ENCODE data around the gene RPL39L.

DNA sequence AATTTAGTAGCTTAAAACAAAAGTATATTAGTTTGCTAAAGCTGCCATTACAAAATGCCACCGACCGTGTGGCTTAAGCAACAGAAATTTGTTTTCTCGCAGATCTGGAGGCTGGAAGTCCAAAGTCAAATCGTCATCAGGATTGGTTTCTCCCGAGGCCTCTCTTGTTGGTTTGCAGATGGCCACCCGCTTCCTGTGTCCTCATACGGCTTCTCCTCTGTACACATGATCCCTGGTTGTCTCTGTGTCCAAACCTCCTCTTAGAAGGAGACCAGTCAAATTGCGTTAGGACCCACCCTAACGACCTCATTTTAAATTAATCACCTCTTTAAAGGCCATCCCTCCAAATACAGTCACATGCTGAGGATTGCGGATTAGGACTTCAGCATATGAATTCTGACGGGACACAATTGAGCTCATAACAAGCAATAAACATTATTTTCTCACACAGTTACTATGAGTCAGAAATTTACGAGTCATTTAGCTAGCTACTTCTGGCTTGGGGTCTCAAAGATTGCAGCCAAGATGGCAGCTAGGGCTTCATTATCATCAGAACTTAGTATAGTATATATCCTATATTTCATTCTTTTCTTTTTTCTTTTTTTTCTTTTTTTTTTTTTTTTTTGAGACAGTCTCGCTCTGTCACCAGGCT lies 58.4 kb downstream of the RPL39L start:
- TF ChIP-seq, protein P1, sequence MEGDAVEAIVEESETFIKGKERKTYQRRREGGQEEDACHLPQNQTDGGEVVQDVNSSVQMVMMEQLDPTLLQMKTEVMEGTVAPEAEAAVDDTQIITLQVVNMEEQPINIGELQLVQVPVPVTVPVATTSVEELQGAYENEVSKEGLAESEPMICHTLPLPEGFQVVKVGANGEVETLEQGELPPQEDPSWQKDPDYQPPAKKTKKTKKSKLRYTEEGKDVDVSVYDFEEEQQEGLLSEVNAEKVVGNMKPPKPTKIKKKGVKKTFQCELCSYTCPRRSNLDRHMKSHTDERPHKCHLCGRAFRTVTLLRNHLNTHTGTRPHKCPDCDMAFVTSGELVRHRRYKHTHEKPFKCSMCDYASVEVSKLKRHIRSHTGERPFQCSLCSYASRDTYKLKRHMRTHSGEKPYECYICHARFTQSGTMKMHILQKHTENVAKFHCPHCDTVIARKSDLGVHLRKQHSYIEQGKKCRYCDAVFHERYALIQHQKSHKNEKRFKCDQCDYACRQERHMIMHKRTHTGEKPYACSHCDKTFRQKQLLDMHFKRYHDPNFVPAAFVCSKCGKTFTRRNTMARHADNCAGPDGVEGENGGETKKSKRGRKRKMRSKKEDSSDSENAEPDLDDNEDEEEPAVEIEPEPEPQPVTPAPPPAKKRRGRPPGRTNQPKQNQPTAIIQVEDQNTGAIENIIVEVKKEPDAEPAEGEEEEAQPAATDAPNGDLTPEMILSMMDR (IDR thresholded peaks at IDR 0.05), result no peak
- TF ChIP-seq POLR2A (IDR thresholded peaks at IDR 0.05), result no peak

Measured in uterus (tissue), 2 donors.